NCI-H146 treated with DMSO at 0.1 percent for 48 hours (cell line): ENCODE measurements around the gene RUVBL2.
"Not testable (repeated sequence)": the region's sequence is repeated elsewhere in the genome, so short reads cannot be mapped to it uniquely, and the experiment has no call there.

Experiments used
- DNase-seq: peaks from one replicate; lab custom pipeline; 2025; ENCODE audit not compliant: unreplicated experiment; lab: John Stamatoyannopoulos, UW

RUVBL2 gene

GRCh38 chr19:49038557-49039276, 45.0 kb downstream of the RUVBL2 start:
- not testable (repeated sequence) for DNase-seq

GRCh38 chr19:49039736-49040135, 46.0 kb downstream of the RUVBL2 start:
- not testable (repeated sequence) for DNase-seq

DNA sequence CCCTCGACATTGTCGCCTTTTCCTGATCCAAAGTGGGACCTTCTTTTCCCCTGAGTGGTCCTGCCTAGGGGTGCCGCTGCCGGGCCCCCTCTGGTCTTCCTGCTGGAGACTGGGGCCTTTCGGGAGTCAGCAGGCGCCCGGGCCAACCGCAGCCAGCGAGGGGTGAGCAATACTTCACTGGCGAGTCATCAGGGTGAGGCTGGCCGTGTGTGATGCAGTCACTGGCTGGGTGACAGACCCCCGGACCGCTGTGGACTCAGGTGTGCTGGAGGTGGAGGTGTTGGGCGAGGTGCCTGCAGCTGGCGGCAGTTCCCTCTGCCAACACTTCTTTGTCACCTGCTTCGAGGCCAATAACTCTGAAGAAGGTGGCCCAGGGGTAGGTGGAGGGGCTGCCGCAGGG, 48.5 kb downstream of the RUVBL2 start:
- DNase-seq, result no peak

DNA sequence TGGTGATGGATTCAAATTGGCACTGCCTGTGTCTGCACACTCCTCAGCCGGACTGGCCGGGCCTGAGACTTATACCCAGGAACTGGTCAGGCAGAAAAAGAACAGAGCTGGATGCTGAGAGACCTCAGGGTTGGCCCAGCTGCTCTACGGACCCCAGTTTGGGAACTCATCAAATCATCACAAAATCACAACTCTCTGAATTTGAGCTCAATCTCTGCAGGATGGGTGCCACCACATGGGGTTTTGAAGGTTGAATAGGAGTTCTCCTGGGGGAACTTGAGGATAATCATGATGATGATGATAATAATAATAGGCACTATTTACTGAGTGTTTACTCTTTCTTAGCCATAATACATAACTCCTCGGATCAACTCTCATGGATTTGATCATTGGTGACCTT, 49.0 kb downstream of the RUVBL2 start:
- DNase-seq, result not testable (repeated sequence)

- DNase-seq, result not testable (repeated sequence)
These were observed 49.9 kb downstream of the RUVBL2 start, which contains the start of gene CGB5 for GRCh38 chr19:49043548-49043947. Gene CGB5 (plus strand): TSS chr19:49043848. CDS start chr19:49044210, 362 bp downstream.

GRCh38 chr19:49049011-49049410, 55.3 kb downstream of the RUVBL2 start, which contains the start of gene CGB8:
Gene CGB8 (minus strand): TSS chr19:49049111. CDS start chr19:49048739, 372 bp downstream.
- DNase-seq, result not testable (repeated sequence)

DNA sequence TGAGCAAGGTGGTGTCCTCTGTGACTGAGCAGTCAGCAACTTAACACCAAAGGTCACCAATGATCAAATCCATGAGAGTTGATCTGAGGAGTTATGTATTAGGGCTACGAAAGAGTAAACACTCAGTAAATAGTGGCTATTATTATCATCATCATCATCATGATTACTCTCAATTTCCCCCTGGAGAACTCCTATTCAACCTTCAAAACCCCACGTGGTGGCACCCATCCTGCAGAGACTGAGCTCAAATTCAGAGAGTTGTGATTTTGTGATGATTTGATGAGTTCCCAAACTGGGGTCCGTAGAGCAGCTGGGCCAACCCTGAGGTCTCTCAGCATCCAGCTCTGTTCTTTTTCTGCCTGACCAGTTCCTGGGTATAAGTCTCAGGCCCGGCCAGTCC, 56.1 kb downstream of the RUVBL2 start:
- not testable (repeated sequence) for DNase-seq

DNA sequence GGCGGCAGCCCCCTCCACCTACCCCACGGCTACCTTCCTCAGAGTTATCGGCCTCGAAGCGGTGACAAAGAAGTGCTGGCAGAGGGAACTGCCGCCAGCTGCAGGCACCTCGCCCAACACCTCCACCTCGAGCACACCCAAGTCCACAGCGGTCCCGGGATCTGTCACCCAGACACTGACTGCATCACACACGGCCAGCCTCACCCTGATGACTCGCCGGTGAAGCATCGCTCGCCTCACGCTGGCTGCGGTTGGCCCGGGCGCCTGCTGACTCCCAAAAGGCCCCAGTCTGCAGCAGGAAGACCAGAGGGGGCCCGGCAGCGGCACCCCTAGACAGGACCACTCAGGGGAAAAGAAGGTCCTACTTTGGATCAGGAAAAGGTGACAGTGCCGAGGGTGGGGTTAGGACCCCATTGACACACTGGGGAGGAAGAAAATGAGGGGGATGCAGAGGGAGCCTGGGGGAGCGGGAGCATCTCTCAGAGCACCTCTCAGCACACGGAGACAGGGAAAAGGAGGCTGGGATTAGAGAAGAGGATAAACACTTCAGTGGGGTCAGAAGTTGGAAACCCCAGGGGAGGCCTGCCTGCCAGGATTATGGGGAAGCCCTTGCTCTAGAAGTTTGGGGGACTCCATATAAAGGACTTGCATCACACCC, 56.8 kb downstream of the RUVBL2 start:
- DNase-seq, result not testable (repeated sequence)

DNA sequence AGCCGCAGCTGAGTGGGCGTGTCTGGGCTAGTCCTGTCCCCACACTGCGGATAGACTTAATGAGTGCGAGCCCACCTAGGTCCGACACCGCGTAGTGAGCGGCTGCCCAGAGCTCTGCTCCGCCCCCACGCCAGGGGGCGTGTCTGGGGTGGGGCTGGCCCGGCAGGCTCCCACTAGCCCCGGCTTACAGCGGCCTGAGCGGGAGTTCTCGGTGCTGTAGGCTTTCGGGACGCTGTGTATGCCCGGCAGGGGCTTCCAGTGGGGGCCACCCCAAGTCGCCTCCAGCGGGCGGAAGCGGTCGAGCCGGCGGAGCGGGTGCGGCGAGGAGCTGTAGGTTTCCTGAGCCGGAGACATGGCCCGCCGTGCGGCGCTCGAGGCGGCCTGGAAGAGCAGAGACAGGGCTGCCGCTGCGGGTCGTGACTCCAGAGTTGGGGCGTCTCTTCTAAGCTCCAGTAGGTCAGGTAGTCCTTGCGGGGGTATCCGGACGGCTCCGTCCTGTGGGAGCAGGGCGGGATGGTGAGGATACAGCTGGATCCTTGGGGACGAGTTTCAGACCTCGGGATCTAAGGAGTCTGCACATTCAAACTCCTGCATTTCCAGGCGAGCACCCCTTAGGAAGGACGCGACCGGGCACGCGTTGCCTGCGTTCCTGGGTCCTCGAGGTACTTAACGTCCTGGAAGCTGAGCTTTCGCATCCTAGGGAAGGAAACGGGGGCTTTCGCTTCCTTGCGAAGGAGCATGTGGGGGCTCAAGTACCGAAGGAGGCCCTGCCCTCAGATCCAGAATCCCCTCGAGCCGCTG, 62.6 kb downstream of the RUVBL2 start:
- DNase-seq, result peak; percentile 43

DNA sequence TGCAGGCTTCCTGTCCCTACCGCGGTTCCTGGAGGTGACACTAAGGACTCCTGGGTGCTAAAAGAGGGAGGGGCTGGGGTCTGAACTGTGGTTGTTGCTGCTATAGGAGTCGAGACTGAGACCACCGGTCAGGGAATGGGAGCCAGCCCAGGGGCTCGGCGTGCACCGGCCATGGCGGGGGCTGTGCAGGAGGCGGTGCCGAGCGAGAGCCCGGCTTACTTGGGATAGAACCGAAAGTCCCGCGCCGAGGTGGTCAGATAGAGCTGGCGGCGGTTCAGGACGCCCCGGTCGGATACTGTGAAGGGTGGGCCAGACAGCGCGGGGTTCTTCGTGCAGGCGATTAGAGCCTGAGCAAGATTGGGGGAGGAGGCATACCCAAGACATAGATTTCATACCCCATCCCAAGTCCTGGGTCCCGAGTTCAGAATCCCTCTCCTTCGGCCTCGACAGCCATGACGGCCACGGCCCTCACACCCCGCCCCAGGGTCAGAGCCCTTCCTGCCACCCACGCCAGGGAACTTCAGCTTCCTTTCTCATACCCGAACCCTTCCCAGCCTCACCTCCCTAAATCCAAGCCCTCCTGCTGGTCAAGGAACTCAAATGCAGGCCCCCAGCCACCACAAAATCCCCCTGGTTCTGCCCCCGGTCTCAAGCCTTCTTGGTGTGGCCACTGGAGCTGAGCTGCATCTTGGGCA, 63.4 kb downstream of the RUVBL2 start:
- DNase-seq, result not testable (repeated sequence)

DNA sequence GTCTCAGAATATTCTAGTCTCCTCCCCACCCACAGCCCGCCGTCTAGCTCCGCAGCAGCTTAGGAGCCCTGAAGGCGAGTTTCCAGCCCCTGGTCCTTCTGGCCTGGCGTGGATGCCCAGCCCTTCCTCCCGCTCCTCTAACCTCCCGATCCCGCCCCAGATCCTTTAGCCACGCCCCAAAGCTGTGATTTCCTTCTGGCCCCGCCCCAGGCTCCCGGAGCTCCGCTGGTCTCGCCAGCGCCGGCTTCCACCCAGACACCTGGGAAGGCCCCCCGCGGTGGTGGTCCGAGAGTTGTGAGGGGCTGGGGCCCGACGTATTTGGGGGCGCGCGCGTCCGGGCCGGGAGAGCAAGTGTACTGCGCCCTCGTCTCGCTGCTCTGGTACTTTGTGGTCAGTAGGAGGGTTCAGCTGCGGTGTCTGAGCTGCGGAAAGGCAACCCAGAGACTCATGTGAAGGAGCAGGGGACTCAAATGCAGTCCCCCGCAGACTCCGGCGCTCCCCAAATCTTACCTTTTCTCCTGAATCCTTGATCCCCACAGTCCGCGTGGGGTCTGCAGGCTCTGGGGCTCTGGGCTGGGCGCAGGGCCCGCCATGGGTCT, 64.0 kb downstream of the RUVBL2 start, which contains the start of gene CGB7:
CGB7 (minus strand) TSS at position 114 of the 599 bp plus-strand sequence. CDS start 2,374 bp downstream, outside the sequence.
- peak; percentile 43 for DNase-seq

DNA sequence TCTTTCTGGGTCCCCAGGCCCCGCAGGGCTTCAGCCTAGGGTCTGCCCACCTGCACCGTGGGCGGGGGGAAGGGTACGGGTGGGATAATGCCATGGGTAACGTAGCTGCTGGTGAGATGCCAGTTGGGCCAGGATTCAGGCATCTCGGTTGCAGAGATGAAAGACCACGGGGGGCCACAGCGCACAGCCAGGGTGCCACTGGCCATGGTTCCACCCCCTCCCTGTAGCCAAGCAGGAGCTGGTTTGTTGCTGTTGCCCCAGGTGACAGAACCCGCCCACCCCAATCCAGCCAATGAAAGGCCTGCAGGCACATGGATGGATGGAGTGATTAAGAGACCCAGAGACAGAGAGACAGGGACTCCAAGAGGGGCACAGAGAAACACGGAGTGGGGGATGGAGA, 64.9 kb downstream of the RUVBL2 start:
- DNase-seq, result no peak

DNA sequence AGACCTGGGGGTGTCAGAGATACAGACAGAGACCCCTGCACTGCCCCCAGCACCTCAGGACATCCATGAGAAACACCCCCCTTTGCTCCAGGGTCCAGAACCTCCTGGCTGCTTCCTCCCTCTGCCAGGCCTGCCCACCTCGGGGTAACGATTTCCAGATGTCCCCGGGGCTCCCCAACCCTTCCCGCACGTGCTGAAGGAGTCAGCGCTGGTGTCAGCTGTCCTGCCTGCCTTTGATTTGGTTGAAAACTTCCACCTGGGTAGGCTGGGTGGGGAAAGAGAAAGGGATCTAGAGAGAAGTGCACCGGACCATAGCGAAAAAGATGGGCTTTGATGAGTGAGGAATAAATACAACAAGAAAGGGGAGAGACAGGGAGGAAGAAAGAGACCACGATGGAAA, 65.4 kb downstream of the RUVBL2 start:
- no peak for DNase-seq

DNA sequence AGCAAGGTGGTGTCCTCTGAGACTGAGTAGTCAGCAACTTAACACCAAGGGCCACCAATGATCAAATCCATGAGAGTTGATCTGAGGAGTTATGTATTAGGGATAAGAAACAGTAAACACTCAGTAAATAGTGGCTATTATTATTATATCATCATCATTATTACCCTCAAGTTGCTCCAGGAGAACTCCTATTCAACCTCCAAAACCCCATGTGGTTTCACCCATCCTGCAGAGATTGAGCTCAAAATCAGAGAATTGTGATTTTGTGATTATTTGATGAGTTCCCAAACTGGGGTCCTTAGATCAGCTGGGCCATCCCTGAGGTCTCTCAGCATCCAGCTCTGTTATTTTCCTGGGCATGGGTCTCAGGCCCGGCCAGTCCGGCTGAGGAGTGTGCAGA, 67.3 kb downstream of the RUVBL2 start:
- DNase-seq, result no peak

GRCh38 chr19:49061445-49061844, 67.8 kb downstream of the RUVBL2 start:
- no peak for DNase-seq

GRCh38 chr19:49064029-49064629, 70.4 kb downstream of the RUVBL2 start:
- DNase-seq, result no peak

DNA sequence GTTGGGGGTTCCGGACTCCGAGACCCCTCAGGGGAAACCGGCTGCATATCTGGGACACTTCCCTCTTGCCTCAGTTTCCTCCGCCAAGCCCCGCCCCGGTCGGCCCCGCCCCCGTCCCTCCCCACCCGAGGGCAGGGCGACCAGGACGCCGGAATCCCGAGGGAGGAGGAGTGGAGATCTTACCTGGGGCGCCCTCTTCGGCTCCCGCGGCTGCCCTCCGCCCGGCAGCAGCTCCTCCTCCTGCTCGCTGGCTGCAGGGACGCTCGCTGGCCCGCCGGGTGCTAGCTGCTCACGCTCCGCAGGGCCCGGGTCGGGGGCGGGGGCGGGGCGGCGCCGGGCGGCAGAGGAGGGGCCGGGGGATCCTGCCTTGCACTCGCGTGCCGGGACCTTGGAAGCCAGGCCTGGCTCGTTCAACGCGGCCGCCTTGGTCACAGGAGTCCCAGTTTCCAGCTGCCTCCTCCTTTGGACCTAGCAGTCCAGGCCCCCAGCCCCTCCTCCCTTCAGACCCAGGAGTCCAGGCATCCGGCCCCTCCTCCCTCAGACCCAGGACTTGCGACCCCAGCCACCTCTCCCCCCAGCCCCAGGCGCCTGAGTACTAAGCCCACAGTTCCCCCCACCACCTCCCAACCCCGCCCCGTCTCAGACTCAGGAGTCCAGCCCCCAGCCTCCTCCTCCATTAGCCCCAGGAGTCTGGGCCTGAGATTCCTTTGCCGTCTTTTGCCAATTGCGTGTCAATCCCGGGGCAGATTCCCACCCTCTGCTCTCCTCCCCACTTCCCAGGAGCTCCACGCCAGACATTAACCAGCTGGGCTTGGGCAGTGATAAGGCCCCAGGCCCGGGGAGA, 71.3 kb downstream of the RUVBL2 start, which contains the start of gene NTF4:
NTF4 (minus strand) TSS at position 51 of the 844 bp plus-strand sequence. CDS start 2,821 bp downstream, outside the sequence.
- no peak for DNase-seq
